Heart left ventricle (tissue), 16 donors: ENCODE data around the gene ALDH9A1. TPM values are rescaled to one million over a fixed set of nuclear protein-coding genes. Genes with fewer than 3 reads are reported as not detected.

Experiments used
- ATAC-seq, 4 donors: fragments of 200-7000 bp; cut with Tn5 transposase; one replicate each; pipeline ENCODE4 v1.9.1; 2020 to 2022; ENCODE audit warnings: moderate library complexity in 4 of 4, mild to moderate bottlenecking in 3 of 4, moderate number of reproducible peaks in 1 of 4
- DNase-seq, 5 donors: peaks; one replicate each; pipeline ENCODE4 v3.0.0-alpha.2; 2020
- H3K27ac ChIP-seq, 12 donors: fragments of 200-600 bp; sonication (generic) in 4 of 12; one replicate each; pipeline versions ENCODE4 v1.5.0 to v1.8.0; 2016 to 2022; ENCODE audit warnings: mild to moderate bottlenecking in 2 of 12
- H3K27me3 ChIP-seq, 9 donors: fragments of 200-600 bp; sonication (generic) in 2 of 9; one replicate each; pipeline versions ENCODE4 v1.5.1 to v1.8.0; 2016 to 2022; ENCODE audit warnings: mild to moderate bottlenecking in 3 of 9
- H3K36me3 ChIP-seq, 9 donors: fragments of 200-600 bp; sonication (generic) in 2 of 9; one replicate each; pipeline versions ENCODE4 v1.5.0 to v1.8.0; 2018 to 2022; ENCODE audit warnings: mild to moderate bottlenecking in 2 of 9
- H3K4me1 ChIP-seq, 12 donors: fragments of 200-600 bp; sonication (generic) in 4 of 12; one replicate each; pipeline versions ENCODE4 v1.5.0 to v1.8.0; 2016 to 2022; ENCODE audit warnings: mild to moderate bottlenecking in 3 of 12
- H3K4me3 ChIP-seq, 12 donors: fragments of 200-600 bp; sonication (generic) in 4 of 12; one replicate each; pipeline versions ENCODE4 v1.5.0 to v1.8.0; 2017 to 2022; ENCODE audit warnings: mild to moderate bottlenecking in 9 of 12, moderate library complexity in 4 of 12
- H3K9me3 ChIP-seq, 12 donors: fragments of 200-600 bp; sonication (generic) in 4 of 12; one replicate each; pipeline versions ENCODE4 v1.5.0 to v1.8.0; 2016 to 2022; ENCODE audit warnings: mild to moderate bottlenecking in 1 of 12
- POLR2A ChIP-seq, 2 donors: fragments of 450-650 bp; IDR thresholded peaks; one replicate each; pipeline ENCODE4 v1.6.1; 2017; ENCODE audit warnings: antibody characterized with exemption in 2 of 2, mild to moderate bottlenecking in 2 of 2, moderate library complexity in 2 of 2
- WGBS, 4 donors: extraction: QIAGEN DNeasy Blood & Tissue Kit in 2 of 4; methylation state at CpG; one replicate each; pipeline versions ENCODE4 v1.1.5 to v1.1.7; 2013 to 2018; 5-methylcytosine and 5-hydroxymethylcytosine counted together
- intact Hi-C, 10 donors: fragments of 100-400 bp; cut with DNase I; formaldehyde crosslinking; loops; one replicate each; pipeline versions ENCODE4 v1.11.1 to v1.14.2; 2022
- polyA plus RNA-seq, 2 donors: library from polyadenylated mRNA; stranded (reverse); fragments of 200-250 nt; gene quantifications; one replicate each; pipeline ENCODE4 v1.2.3, GENCODE V29; 2013
- total RNA-seq, 9 donors: library from RNA; depleted of rRNA in 2 of 9; stranded (reverse); fragments of >200 nt in 2 of 9; fragmentation: NEBNext Ultra II Directional in 3 of 9; extraction: Animal tissue kit (Norgen Biotek cat#: 25700) in 3 of 9; gene quantifications; one replicate each; pipeline versions ENCODE4 v1.1.0 to v1.2.4, GENCODE V29; 2016 to 2023
- TF ChIP-seq, protein P1 (sequence below), 12 donors: fragments of 200-600 bp; sonication (generic) in 4 of 12; IDR thresholded peaks; one replicate each; pipeline versions ENCODE4 v1.5.0 to v1.8.0; 2018 to 2022; ENCODE audit warnings: antibody characterized with exemption in 12 of 12, mild to moderate bottlenecking in 5 of 12
- donor health status: ischemic (EF 13 %, LVEDD 7.1; RV severe dilation, severe dysfunction).
- donor health status: healthy with polysubstance abuse.
- donor health status: DM: no; HTN: yes; CAD: no.
- donor health status: DM: no; HTN: no; CAD: no.
- donor health status: ischemic (EF 25% LVEDD 6.9; RV normal size, moderate dysfunction).
- donor health status: ischemic (EF 25% LVEDD 5.7; RV mildly dilated, moderate dysfunction).
- donor health status: healthy.
- donor health status: DM: yes; HTN: yes; CAD: no.
- donor health status: ischemic (EF 35%, LVEDD 5.7; RV mildly dilated, moderate dysfunction).
- donor health status: nonischemic (EF 11% LVEDD 7.7; RV severe dilation, severe dysfunction).
- donor health status: DM: yes; HTN: yes; CAD: no.
- donor health status: PGD.
- donor health status: ischemic (EF 29% LVEDD 5.4; RV normal size, mild dysfunction).
- donor health status: nonischemic (EF 23%, LVEDD 6.1; RV moderate dilation, normal function).

ALDH9A1 gene
- total and polyA plus RNA-seq, 11 donors, result 21.6 to 77.0 (median 65.7) TPM

DNA sequence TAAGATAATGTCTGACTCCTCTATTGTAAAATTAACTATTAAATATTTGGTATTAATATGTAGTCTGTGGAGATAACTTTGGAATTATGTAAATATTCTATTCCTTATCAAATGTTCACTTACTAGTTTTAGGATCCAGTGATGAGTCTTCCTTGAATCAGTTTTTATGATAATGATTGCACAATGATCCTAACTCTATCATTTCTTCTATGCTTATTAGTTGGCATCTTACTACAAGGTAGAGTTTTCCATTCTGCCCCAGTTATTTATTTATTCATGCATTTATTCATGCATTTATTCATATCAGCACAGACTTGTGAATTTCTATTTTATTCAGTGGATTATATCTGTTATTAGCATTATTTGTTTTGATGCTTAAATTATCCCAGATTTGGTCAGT is 74.7 kb downstream of the ALDH9A1 start:
- Histone ChIP-seq H3K9me3 (no peaks in the 10 kb centered on the region), H3K4me3 (no peak overlapping the region), H3K27ac (no peak overlapping the region), H3K27me3 (no peaks in the 10 kb centered on the region), H3K4me1 (no peaks in the 10 kb centered on the region), H3K36me3 (no peaks in the 10 kb centered on the region)
- DNase-seq (no peak), ATAC-seq (no peak)
- intact Hi-C loops, result no loop called here
- no peak for TF ChIP-seq POLR2A (IDR thresholded peaks at IDR 0.05)
- TF ChIP-seq, protein P1, sequence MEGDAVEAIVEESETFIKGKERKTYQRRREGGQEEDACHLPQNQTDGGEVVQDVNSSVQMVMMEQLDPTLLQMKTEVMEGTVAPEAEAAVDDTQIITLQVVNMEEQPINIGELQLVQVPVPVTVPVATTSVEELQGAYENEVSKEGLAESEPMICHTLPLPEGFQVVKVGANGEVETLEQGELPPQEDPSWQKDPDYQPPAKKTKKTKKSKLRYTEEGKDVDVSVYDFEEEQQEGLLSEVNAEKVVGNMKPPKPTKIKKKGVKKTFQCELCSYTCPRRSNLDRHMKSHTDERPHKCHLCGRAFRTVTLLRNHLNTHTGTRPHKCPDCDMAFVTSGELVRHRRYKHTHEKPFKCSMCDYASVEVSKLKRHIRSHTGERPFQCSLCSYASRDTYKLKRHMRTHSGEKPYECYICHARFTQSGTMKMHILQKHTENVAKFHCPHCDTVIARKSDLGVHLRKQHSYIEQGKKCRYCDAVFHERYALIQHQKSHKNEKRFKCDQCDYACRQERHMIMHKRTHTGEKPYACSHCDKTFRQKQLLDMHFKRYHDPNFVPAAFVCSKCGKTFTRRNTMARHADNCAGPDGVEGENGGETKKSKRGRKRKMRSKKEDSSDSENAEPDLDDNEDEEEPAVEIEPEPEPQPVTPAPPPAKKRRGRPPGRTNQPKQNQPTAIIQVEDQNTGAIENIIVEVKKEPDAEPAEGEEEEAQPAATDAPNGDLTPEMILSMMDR (IDR thresholded peaks at IDR 0.05), result no peak

DNA sequence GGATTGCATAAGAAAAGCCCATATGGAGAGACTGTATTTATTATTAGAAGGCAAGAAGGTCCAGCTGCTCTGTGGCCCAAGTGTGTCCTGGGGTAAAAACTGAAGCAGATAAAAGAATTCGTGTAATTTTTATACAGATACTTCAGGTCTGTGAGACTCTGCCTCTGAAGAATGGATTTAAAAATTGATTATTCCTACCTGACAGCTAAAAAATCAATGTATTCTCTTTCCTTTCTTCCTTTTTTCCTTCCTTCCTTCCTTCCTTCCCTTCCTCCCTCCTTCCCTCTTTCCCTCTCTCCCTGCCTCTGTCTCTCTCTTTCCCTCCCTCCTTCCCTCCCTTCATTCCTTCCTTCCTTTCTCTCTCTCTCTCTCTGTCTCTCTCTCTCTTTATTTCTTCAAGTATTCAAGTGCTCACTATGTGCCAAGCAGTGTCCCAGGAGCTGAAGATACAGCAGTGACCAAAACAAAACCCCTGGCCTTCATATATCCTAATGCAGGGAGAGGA is 78.7 kb downstream of the ALDH9A1 start:
- Histone ChIP-seq H3K4me3 (no peak overlapping the region), H3K9me3 (peaks cover 0 to 4% (median 0%) of the 10 kb centered on the region in 12 donors), H3K27me3 (peaks cover 0 to 3% (median 0%) of the 10 kb centered on the region in 9 donors), H3K27ac (no peak overlapping the region), H3K36me3 (no peaks in the 10 kb centered on the region), H3K4me1 (no peaks in the 10 kb centered on the region)
- intact Hi-C loops, result no loop called here
- no peak for ATAC-seq
- DNase-seq, result no peak
- TF ChIP-seq, protein P1 (IDR thresholded peaks at IDR 0.05), result no peak
- no peak for TF ChIP-seq POLR2A (IDR thresholded peaks at IDR 0.05)
- 65 to 74% (median 67%) methylated on average over 1 of the region's 1 CpG for WGBS, 4 donors

- no peak for ATAC-seq
- peaks cover 0 to 13% (median 0%) of the 10 kb centered on the region in 12 donors for H3K9me3 ChIP-seq
- H3K27me3 ChIP-seq, result peaks cover 0 to 7% (median 0%) of the 10 kb centered on the region in 9 donors
- WGBS, 4 donors, result 83 to 90% (median 87%) methylated on average over 8 of the region's 8 CpGs
- no peak for DNase-seq
- H3K4me1 ChIP-seq, result no peaks in the 10 kb centered on the region
- H3K27ac ChIP-seq, result no peak overlapping the region
- no peaks in the 10 kb centered on the region for H3K36me3 ChIP-seq
- H3K4me3 ChIP-seq, result no peak overlapping the region
- TF ChIP-seq, protein P1 (IDR thresholded peaks at IDR 0.05), result no peak
- TF ChIP-seq POLR2A (IDR thresholded peaks at IDR 0.05), result no peak
- intact Hi-C loops, result no loop called here
These were observed 81.3 kb downstream of the ALDH9A1 start for GRCh38 chr1:165616987-165617546.

DNA sequence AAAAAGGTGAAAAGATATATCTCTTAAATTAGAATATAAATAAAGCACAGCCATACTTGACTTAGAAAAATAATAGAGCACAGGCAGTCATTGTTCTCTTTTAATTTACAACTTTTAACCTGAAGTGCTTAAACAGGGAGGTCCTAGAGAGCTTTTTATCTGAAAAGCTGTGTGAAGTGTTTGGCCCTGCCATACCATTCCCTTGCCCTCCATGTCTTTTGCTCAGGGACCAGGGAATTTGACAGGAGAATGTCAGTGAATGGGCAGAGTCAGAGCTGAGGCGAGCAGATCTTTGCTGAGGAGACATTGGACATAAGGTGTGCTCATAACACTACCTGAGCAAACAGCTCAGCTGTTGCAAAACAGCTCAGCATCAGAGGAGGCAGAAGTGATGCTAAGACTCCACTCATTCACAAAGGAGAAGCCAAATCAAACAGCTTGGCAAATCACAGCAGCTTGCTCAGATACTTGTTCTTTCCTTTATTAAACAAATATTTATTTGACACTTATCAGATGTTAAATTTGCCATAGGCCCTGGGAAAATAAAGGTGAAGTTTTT is 82.2 kb downstream of the ALDH9A1 start:
- intact Hi-C loops, result no loop called here
- WGBS, 4 donors, result 68 to 93% (median 81%) methylated on average over 1 of the region's 1 CpG
- Histone ChIP-seq H3K4me1 (no peaks in the 10 kb centered on the region), H3K9me3 (peaks cover 0 to 13% (median 0%) of the 10 kb centered on the region in 12 donors), H3K27me3 (peaks cover 0 to 7% (median 0%) of the 10 kb centered on the region in 9 donors), H3K36me3 (no peaks in the 10 kb centered on the region), H3K27ac (no peak overlapping the region), H3K4me3 (no peak overlapping the region)
- no peak for DNase-seq
- TF ChIP-seq POLR2A (IDR thresholded peaks at IDR 0.05), result no peak
- TF ChIP-seq, protein P1 (IDR thresholded peaks at IDR 0.05), result no peak
- no peak for ATAC-seq

Other genes starting within 250 kb of the ALDH9A1 start
- gene LRRC52, start 154.6 kb downstream of the ALDH9A1 start, total RNA-seq, result 1 to 10 TPM in 1 of 9 donors, under 1 TPM in 4, not detected in 4; 0.17 to 1.0 (median 0.44) TPM
- under 1 TPM; 0.12 to 0.15 TPM for gene LRRC52, start 154.6 kb downstream of the ALDH9A1 start, polyA plus RNA-seq
- 1,000 to 10,000 TPM in 1 of 9 donors, 100 to 1,000 TPM in 8; 408 to 1,027 (median 747) TPM for gene MGST3, start 67.3 kb downstream of the ALDH9A1 start, total RNA-seq
- gene MGST3, start 67.3 kb downstream of the ALDH9A1 start, polyA plus RNA-seq, result 1,000 to 10,000 TPM in 1 of 2 donors, 100 to 1,000 TPM in 1; 399 to 1,314 TPM
- gene TMCO1, start 70.3 kb upstream of the ALDH9A1 start, total RNA-seq, result 10 to 100 TPM; 33.2 to 66.6 (median 54.3) TPM
- 100 to 1,000 TPM in 1 of 2 donors, 10 to 100 TPM in 1; 27.4 to 102 TPM for gene TMCO1, start 70.3 kb upstream of the ALDH9A1 start, polyA plus RNA-seq
- 10 to 100 TPM in 7 of 9 donors, 1 to 10 TPM in 2; 7.6 to 26.6 (median 13.9) TPM for gene UCK2, start 129.1 kb upstream of the ALDH9A1 start, total RNA-seq
- gene UCK2, start 129.1 kb upstream of the ALDH9A1 start, polyA plus RNA-seq, result 10 to 100 TPM in 1 of 2 donors, 1 to 10 TPM in 1; 4.5 to 53.7 TPM